Glutamatergic neuron (in vitro differentiated cells): ENCODE data around the gene CEP72. TPM values are rescaled to one million over a fixed set of nuclear protein-coding genes. Genes with fewer than 3 reads are reported as not detected.
A peak's percentile ranks its signal among the peaks of the same experiment; 100 is the strongest.
"Not testable (repeated sequence)": the region's sequence is repeated elsewhere in the genome, so short reads cannot be mapped to it uniquely, and the experiment has no call there.

Experiments used
- DNase-seq: peaks from one replicate; pipeline ENCODE4 v3.0.0; 2022
- H3K27ac Mint-ChIP-seq: one replicate; pipeline ENCODE4 v1.8.0; 2020; ENCODE audit warnings: mild to moderate bottlenecking, mixed read lengths, inconsistent platforms; ENCODE audit not compliant: unreplicated experiment
- H3K27me3 Mint-ChIP-seq: one replicate; pipeline ENCODE4 v1.8.0; 2020; ENCODE audit warnings: mild to moderate bottlenecking, moderate library complexity, mixed read lengths, inconsistent platforms; ENCODE audit not compliant: unreplicated experiment
- H3K36me3 Mint-ChIP-seq: one replicate; pipeline ENCODE4 v1.8.0; 2020; ENCODE audit warnings: mild to moderate bottlenecking, mixed read lengths, inconsistent platforms; ENCODE audit not compliant: unreplicated experiment
- H3K4me1 Mint-ChIP-seq: one replicate; pipeline ENCODE4 v1.8.0; 2020; ENCODE audit warnings: mild to moderate bottlenecking, low read depth, mixed read lengths, inconsistent platforms; ENCODE audit not compliant: unreplicated experiment
- H3K4me3 Mint-ChIP-seq: one replicate; pipeline ENCODE4 v1.8.0; 2020; ENCODE audit warnings: mild to moderate bottlenecking, mixed read lengths, inconsistent platforms; ENCODE audit not compliant: unreplicated experiment
- H3K9me3 Mint-ChIP-seq: one replicate; pipeline ENCODE4 v1.8.0; 2020; ENCODE audit warnings: mild to moderate bottlenecking, moderate library complexity, mixed read lengths, inconsistent platforms; ENCODE audit not compliant: unreplicated experiment
- total RNA-seq: library from RNA; stranded (reverse); fragmentation: NEBNext Ultra II Directional; extraction: Animal tissue kit (Norgen Biotek cat#: 25700); gene quantifications from one replicate; pipeline ENCODE4 v1.2.1, GENCODE V29; 2021; ENCODE audit not compliant: unreplicated experiment
- TF ChIP-seq, protein P1 (sequence below): fragments of 200-600 bp; sonication (generic); IDR thresholded peaks from one replicate; pipeline ENCODE4 v1.5.0; 2021; ENCODE audit not compliant: partially characterized antibody, unreplicated experiment

The CEP72 gene
- total RNA-seq, 1 donor from 2014 or later, result 43.9 TPM

DNA sequence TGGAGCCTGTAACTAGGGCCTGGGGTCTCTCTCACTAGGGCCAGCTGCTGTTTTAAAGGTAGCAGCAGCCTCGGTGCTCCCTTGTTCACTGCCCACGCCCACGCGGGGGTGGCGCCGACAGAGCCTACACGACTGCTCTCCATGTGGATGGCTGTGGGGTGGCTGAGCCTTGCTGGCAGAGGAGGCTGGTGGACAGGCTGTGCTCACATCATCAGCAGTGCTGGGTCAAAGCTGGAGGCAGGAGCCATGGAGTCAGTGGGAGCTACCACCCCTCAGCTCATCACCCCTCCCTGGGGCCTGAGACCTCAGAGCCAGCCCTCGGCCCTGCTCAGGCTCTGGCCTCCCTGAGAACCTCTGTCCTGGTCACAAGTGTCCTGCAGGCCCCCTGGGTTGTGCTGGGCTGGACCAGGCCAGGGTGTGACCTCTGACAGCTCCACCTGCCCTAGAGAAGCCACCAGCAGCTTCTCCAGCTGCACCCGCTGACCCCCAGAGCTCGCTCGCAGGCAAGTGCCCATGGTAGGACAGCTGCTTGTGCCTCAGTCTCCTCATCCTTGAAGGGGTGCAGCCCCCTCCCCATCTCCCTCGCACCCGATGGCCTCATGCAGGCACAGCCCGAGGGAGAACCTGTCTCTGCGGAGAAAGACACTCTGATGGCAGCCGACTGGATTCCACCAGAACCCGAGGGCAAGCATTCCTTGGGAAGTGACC is 70.7 kb downstream of the CEP72 start:
- H3K4me1 Mint-ChIP-seq, H3K27me3 Mint-ChIP-seq, H3K4me3 Mint-ChIP-seq, H3K27ac Mint-ChIP-seq, H3K36me3 Mint-ChIP-seq, H3K9me3 Mint-ChIP-seq: not testable (repeated sequence)
- DNase-seq, result peak; percentile 17

DNA sequence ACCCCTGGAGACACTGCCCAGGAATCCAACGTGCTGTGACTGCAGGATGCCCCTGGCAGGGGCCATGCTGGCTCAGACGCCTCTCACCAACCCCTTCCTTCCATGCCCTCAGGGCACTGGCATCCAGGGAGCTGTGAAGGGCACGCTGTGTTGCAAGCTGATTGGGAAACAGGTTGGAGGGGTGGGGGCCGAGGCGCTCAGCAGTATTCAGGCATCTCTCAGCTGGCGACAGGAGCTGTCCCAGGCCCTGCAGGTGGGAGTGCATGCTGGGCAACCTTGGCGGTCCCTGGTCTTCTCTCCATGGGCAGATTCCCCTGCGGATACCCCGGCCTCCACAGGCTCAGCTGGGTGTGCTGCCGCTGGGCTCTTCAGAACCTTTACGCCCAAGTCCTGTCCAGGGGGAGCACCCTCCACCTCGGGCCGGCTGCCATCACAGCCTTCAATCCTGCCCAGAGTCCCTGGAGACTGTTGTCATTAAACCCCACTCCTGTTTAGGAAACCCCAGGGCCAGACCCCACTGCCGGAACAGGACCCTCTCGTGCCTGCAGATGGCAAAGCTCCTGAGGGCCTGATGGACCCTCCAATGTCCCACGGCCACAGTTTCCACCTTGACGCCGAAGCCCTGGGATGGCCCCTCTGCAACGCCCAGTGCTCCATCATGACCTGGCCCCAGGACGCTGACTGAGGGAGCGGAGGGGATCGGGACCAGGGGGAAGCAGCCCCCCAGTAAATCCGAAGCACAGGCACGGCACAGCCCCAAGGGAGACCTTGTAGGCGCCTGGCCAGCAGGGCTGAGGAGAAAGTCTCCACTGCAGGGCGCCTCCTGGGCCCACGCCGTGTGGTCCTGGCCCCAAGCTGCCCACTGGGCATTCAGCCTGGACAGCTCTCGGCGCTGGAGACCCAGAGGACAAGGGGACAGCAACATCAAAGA is 71.7 kb downstream of the CEP72 start:
- peak; percentile 12 for DNase-seq
- H3K27ac Mint-ChIP-seq, result no peak overlapping the region

DNA sequence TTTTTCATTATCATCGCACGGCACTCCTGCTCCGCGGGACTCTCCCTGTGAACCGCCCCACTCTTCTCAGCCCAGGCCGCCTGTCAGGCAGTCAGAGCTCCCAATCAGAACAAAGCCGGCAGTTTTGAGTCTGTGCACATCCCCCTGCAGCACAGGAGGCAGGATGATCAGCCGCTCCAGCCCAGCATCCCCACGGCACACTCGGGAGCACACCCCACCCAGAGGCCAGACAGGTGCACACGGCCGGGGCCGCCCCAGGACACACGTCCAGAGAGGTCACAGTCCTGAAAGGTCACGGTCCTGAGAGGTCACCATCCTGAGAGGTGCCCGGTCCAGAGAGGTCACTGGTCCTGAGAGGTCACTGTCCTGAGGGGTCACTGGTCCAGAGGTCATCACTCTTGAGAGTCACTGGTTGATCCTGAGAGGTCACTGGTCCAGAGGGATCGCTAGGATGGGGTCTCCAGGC is 72.6 kb downstream of the CEP72 start:
- Mint-ChIP-seq H3K9me3 (peaks cover 7% of the 10 kb centered on the region), H3K4me1 (peaks cover 3% of the 10 kb centered on the region), H3K27ac (no peak overlapping the region), H3K4me3 (no peak overlapping the region), H3K36me3 (no peaks in the 10 kb centered on the region), H3K27me3 (peaks cover 3% of the 10 kb centered on the region)
- TF ChIP-seq, protein P1, sequence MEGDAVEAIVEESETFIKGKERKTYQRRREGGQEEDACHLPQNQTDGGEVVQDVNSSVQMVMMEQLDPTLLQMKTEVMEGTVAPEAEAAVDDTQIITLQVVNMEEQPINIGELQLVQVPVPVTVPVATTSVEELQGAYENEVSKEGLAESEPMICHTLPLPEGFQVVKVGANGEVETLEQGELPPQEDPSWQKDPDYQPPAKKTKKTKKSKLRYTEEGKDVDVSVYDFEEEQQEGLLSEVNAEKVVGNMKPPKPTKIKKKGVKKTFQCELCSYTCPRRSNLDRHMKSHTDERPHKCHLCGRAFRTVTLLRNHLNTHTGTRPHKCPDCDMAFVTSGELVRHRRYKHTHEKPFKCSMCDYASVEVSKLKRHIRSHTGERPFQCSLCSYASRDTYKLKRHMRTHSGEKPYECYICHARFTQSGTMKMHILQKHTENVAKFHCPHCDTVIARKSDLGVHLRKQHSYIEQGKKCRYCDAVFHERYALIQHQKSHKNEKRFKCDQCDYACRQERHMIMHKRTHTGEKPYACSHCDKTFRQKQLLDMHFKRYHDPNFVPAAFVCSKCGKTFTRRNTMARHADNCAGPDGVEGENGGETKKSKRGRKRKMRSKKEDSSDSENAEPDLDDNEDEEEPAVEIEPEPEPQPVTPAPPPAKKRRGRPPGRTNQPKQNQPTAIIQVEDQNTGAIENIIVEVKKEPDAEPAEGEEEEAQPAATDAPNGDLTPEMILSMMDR, result no peak
- DNase-seq, result peak; percentile 14

More for the DNA sequence above, 71.7 kb downstream of the CEP72 start:
- TF ChIP-seq, protein P1, result no peak
- Mint-ChIP-seq H3K27me3 (peaks cover 3% of the 10 kb centered on the region), H3K9me3 (peaks cover 7% of the 10 kb centered on the region), H3K4me3 (no peak overlapping the region), H3K36me3 (no peaks in the 10 kb centered on the region), H3K4me1 (peaks cover 5% of the 10 kb centered on the region)

- DNase-seq, result peak; percentile 14
- H3K36me3 Mint-ChIP-seq, result no peaks in the 10 kb centered on the region
- peaks cover 7% of the 10 kb centered on the region for H3K9me3 Mint-ChIP-seq
- no peak overlapping the region for H3K27ac Mint-ChIP-seq
- peaks cover 3% of the 10 kb centered on the region for H3K4me1 Mint-ChIP-seq
- H3K27me3 Mint-ChIP-seq, result peaks cover 3% of the 10 kb centered on the region
- TF ChIP-seq, protein P1, result no peak
- H3K4me3 Mint-ChIP-seq, result no peak overlapping the region
Measured at GRCh38 chr5:685262-686171, 73.4 kb downstream of the CEP72 start.

DNA sequence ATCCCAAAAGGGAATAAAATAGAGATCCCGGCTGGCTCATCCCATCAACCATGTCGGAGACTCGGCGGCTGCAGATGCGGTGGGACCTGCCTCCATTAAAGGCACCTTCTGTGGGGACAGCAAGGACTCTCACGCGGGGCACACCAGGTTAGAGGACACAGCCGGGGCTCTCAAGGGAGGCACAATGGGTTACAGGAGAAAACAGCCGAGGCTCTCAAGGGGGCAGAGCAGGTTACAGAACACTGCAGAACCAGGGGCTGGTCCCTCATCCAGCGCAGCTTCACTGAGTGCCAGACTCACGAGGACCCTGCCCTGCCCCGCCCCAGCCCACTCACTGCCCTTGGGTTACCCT is 74.0 kb downstream of the CEP72 start:
- not testable (repeated sequence) for H3K4me3 Mint-ChIP-seq, H3K36me3 Mint-ChIP-seq, H3K27ac Mint-ChIP-seq, H3K27me3 Mint-ChIP-seq, H3K9me3 Mint-ChIP-seq, DNase-seq, H3K4me1 Mint-ChIP-seq

GRCh38 chr5:686936-687335 is 74.8 kb downstream of the CEP72 start:
- not testable (repeated sequence) for H3K27me3 Mint-ChIP-seq, H3K9me3 Mint-ChIP-seq, H3K27ac Mint-ChIP-seq, H3K36me3 Mint-ChIP-seq, H3K4me3 Mint-ChIP-seq, H3K4me1 Mint-ChIP-seq, DNase-seq

DNA sequence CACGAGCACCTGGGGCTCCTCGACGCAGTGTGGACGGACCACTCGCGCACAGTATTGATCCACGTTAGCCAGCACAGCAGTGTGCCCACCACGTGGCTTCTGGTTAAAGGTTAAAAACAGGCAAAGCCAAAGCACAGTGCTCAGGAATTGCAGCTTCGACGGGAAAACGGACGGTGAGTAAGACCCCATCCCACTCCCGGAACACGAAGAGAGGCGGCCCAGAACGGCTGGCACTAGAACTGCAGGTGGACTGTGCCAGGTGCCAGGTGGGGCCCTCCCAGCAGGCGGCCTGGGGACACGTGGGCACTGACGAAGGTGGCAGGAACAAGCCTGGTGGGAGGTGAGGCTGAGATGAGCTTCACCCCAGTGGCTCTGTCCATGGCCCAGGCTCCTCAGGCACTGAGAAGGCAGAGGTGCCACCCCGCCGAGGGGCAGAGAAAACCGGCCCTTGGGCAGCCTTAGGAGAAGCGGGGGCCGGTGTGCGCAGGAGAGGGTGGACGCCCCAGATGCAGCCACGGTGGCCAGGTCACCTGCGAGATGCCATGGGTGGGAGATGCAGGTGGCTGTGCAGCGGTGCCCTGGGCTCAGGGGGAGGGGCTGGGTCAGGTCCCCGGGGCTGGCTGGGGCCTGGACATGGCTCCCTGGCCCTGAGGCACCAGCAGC is 76.3 kb downstream of the CEP72 start:
- not testable (repeated sequence) for H3K9me3 Mint-ChIP-seq, DNase-seq, H3K36me3 Mint-ChIP-seq, H3K27me3 Mint-ChIP-seq, H3K4me3 Mint-ChIP-seq, H3K4me1 Mint-ChIP-seq, H3K27ac Mint-ChIP-seq

DNA sequence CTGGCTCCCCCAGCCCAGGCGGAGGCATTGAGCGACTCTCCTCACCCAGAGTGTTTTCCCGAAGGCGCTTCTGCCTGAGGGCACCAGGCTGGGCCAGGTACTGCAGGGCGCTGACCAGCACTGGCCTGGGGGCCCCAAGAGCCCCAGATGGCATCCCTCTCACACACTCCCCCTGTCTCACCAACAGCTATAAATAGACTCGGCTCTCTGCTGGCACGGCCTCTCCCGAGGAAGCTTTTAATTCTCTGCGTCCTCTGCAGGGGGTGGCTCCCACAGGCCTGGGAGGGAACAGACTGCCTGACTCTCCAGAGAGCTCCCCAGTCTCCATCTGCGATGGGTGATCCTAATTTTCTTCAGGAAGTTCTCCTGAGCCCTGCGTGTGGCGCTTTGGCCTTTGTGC is 78.2 kb downstream of the CEP72 start:
- H3K27me3 Mint-ChIP-seq, H3K4me1 Mint-ChIP-seq, H3K9me3 Mint-ChIP-seq, H3K36me3 Mint-ChIP-seq, DNase-seq, H3K27ac Mint-ChIP-seq, H3K4me3 Mint-ChIP-seq: not testable (repeated sequence)
